HepG2 (cell line): ENCODE results near the gene AHCYL1.

Experiments
- HINFP ChIP-seq: sonication (generic); formaldehyde crosslinking; IDR thresholded peaks from 2 replicates; pipeline ENCODE4 v1.4.0; 2020; ENCODE audit warnings: low read depth, mild to moderate bottlenecking, missing genetic modification reagents
- HOXA7 ChIP-seq: sonication (generic); formaldehyde crosslinking; IDR thresholded peaks from 2 replicates; pipeline ENCODE4 v1.8.1; 2022; ENCODE audit warnings: mild to moderate bottlenecking, missing genetic modification reagents, moderate library complexity
- NR2F6 ChIP-seq, 2 experiments: IDR thresholded peaks; 2 replicates each; pipeline ENCODE4 v1.6.1; 2016; ENCODE audit warnings: antibody characterized with exemption in 1 of 2, mild to moderate bottlenecking in 1 of 2
- RAD21 ChIP-seq: fragments of 450-650 bp; formaldehyde crosslinking; IDR thresholded peaks from 2 replicates; pipeline ENCODE4 v1.5.0; 2020; ENCODE audit warnings: mild to moderate bottlenecking
- RFX5 ChIP-seq: IDR thresholded peaks from 2 replicates; pipeline ENCODE4 v1.6.1; 2011; ENCODE audit warnings: low read depth, low read length, improper control_type of control experiment
- SRSF9 ChIP-seq: fragments of 200-400 bp; formaldehyde crosslinking; IDR thresholded peaks from 2 replicates; pipeline ENCODE4 v1.6.1; 2018; ENCODE audit warnings: borderline replicate concordance, mild to moderate bottlenecking, low read depth, low read length; ENCODE audit not compliant: insufficient read depth, poor library complexity, severe bottlenecking

DNA sequence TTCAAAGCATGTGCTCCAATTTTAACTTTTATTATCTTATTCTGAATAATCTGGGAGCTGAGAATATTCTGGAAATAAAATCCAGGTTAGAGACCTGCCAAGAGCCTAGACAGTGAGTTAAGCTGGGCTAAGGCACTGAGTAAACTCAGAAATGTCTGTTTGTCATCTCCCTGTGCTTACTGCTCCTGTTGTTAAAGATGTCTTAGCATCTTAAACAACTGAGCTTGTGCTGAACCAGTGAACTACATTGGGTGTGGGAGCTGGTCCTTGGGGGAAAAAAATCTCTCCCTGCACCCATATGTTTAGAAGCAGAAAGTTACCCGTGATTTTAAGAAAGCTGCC lies 25.0 kb upstream of the AHCYL1 start:
- no peak for TF ChIP-seq SRSF9
- TF ChIP-seq RFX5: no peak
- no peak for TF ChIP-seq NR2F6 (IDR thresholded peaks at IDR 0.05)
- TF ChIP-seq NR2F6 (CRISPR knock-in tag; IDR thresholded peaks at IDR 0.05): no peak
- TF ChIP-seq HINFP (CRISPR knock-in tag): no peak
- TF ChIP-seq RAD21 (CRISPR knock-in tag): no peak
- no peak for TF ChIP-seq HOXA7 (CRISPR knock-in tag)
